ENCODE measurements around the gene GARIN3.
"Not testable (repeated sequence)": the region's sequence is repeated elsewhere in the genome, so short reads cannot be mapped to it uniquely, and the experiment has no call there.

Gene GARIN3

GRCh38 chr5:157166214-157167213 is at the start of gene GARIN3:
Gene GARIN3, minus strand, starts transcription at chr5:157166264. Its CDS starts 96 bp downstream, at chr5:157166168.
- no peak for FAIRE-seq

GRCh38 chr5:157215514-157216167 is 49.6 kb upstream of the GARIN3 start:
- FAIRE-seq: no peak

- FAIRE-seq: no peak
Measured at GRCh38 chr5:157214861-157215513, 48.9 kb upstream of the GARIN3 start.

GRCh38 chr5:157214415-157214814 is 48.4 kb upstream of the GARIN3 start:
- no peak for FAIRE-seq

GRCh38 chr5:157213527-157214243 is 47.6 kb upstream of the GARIN3 start:
- FAIRE-seq: no peak

- FAIRE-seq: no peak
Measured at GRCh38 chr5:157212307-157212706, 46.2 kb upstream of the GARIN3 start.

GRCh38 chr5:157210652-157211051 is 44.6 kb upstream of the GARIN3 start:
- FAIRE-seq: not testable (repeated sequence)

GRCh38 chr5:157205708-157206107 is 39.6 kb upstream of the GARIN3 start:
- no peak for FAIRE-seq

DNA sequence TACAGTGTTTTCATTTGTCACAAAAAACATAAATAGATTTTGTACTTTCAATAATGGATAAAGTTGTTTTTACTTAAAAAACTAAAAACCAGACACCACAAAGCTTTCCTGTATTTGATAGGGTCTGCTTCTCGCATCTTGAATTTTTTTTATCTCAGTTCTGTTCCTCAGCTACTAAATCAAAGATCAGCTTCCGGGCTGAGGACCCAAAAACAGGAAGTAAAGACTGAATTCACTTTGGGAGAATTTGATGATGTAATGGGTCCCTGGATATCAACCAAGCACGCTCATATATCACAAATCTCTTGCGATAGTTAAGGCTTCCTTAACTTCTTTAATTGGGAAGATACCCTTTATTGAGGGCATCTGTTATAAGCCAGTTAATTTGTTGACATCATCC is 38.7 kb upstream of the GARIN3 start:
- FAIRE-seq: no peak

GRCh38 chr5:157203417-157203816 is 37.4 kb upstream of the GARIN3 start:
- no peak for FAIRE-seq

- no peak for FAIRE-seq
Measured at GRCh38 chr5:157201857-157202256, 35.8 kb upstream of the GARIN3 start.

DNA sequence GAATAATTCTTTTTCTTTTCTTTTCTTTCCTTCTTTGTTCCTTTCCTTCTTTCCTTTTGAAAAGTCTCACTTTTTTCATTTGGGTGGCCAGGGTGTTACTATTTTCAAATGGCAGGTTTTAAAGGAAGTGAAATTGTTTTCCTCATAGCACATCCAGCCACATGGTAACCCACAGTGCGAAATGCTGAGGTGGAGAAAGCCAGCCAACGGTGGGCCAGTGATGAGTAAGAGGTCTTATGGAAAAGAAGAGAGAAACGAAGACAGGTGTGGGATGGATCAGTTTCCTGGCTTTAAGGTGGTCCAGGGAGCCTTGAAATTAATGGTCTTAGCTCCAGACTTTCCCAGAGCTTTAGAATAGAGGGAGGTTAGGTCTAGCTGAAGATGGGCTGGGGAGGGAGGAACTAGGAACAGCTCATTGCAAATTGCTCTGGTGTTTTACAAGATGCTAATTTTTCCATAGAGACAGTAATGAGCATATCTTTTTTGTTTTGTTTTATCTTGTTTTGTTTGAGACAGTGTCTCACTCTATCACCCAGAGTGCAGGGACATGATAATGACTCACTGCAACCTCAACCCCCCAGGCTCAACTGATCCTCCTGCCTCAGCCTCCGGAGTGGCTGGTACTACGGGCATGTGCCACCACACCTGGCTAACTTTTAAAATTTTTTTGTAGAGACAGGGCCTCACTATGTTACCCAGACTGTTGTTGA is 32.4 kb upstream of the GARIN3 start:
- no peak for FAIRE-seq

GRCh38 chr5:157197086-157197485 is 31.0 kb upstream of the GARIN3 start:
- no peak for FAIRE-seq

DNA sequence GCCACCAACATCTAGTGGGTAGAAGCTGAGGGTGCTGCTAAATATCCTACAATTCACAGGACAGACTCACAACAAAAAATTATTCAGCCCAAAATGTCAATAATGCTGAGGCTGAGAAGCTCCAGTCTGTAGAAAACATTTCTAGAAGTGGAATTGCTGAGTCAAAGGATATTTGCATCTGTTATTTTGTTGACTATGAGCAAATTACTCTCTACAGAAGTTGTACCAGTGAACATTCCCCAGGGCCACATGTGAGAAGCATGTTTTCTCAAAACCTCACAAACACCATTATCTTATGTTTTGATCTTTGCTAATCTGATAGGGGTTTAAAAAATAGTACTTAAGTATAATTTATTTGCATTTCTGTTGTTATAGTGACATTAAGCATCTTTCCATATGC is 30.0 kb upstream of the GARIN3 start:
- no peak for FAIRE-seq

DNA sequence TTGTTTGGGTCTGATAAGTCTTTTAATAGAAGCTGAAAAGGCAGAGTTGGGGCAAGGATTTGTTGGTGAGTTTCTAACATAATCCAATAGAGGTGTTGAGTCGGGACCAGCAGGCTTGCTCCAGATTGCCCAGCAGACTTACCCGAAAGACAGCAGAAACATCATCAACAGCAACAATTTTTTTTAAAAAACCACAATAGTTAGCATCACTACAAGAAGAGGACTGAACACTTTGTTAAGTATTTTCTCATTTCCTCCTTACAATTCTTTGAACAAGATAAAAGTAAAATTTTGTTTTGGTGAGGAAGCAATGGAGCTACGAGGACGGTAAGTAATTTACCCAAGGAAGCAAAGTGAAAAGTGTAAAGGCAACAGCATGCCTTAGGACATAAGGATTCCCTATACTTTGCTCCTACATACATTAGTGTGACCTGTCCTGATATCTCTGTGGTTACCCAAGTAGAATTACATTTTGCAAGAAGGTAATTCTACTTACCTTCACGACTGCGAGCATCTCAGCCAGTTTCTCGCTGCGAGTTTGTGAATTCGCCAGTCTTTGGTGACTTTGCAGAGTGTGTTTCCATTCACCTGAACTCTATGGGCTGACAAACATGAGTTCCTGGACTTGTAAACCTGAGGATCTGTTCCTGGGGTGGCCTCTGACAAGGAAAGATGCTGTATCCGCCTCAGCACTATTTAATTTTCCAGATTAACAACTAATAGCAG is 27.8 kb upstream of the GARIN3 start:
- no peak for FAIRE-seq

DNA sequence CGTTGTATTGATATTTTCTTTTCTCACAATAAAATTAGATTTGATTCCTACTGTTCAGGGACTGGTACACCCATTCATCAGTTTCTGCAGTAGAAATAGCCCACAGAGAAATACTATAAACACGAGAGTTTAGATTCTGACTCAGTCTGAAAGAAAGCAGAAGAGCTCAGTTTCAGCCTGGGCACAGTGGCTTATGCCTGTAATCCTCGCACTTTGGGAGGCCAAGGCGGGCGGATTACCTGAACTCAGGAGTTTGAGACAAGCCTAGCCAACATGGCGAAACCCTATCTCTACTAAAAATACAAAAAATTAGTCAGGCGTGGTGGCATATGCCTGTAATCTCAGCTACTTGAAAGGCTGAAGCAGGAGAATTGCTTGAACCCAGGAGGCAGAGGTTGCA is 23.2 kb upstream of the GARIN3 start:
- FAIRE-seq: no peak

- no peak for FAIRE-seq
Measured at GRCh38 chr5:157188270-157188669, 22.2 kb upstream of the GARIN3 start.

DNA sequence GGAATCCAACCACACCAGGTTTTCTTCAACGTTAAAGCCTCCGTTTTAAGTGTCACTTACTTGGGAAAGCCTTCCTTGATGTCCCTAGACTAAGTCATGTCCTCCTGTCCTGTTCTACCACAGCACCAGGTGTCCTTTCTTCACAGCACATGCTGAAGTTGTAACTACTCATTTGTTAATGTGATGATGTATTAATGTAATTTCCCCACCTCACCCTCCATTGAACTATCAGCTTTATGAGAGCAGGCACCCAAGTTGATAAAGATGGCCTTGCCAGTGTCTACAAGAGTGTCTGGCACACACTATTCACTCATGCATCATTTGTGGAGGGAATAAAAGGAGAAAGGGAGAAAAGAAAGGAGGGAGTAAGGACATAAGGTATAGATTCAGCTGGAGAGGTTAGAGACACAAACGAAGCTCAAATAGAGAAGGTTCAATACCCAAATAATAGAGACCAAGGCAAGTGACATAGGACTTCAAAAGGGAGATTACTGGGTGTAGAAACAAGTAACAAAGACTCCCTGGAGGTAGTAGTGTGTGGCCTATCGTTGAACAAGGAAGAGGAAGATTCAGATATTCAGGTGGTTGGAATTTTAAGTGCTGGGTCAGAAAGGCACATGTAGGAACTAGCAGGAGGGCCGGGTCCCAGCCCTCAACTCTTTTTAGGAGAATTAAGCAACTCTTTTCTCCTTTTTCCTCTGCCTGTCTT is 21.1 kb upstream of the GARIN3 start:
- FAIRE-seq: no peak

DNA sequence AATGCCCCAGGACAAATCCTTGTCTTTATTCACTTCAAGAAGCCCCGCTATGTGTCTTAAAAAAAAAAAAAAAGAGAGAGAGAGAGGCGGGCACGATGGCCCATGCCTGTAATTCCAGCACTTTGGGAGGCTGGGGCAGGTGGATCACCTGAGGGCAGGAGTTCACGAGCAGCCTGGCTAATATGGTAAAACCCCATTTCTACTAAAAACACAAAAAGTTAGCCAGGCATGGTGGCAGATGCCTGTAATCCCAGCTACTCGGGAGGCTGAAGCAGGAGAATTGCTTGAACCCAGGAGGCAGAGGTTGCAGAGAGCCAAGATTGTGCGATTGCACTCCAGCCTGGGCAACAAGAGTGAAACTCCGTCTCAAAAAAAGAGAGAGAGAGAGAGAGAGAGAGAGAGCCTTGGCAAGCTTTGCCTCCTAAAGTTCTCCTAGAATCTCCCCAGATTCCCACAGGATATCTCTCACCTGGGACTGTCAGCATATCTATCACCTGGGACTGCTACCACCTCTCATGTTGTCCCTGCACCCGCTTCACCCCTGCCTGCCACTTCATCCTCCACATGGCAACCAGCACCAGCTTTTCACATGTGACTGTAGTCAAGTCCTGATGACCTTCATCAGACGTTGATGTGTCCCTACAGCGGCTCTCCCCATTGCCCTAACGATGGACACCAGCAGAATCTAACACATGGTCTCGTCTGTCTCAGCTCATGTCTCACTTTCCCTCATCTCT is 20.4 kb upstream of the GARIN3 start:
- FAIRE-seq: no peak

DNA sequence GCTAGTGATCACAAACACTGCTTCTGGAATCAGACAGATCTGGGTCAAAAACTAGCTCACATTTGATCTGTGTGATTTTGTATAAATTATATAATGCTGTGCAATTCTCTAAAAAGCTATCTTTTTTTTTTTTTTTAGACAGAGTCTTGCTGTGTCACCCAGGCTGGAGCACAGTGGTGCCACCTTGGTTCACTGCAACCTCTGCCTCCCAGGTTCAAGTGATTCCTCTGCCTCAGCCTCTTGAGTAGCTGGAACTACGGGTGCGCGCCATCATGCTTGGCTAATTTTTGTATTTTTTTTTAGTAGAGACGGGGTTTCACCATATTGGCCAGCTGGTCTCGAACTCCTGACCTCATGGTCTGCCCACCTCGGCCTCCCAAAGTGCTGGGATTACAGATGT is 19.1 kb upstream of the GARIN3 start:
- not testable (repeated sequence) for FAIRE-seq

Measured in TTC549 (cell line).